Measurements from ENCODE around the gene DUOX1. TPM values are rescaled to one million over a fixed set of nuclear protein-coding genes. Genes with fewer than 3 reads are reported as not detected.

DUOX1 gene
- total RNA-seq, 1 experiment from 2014 or later, result 19.6 TPM

- POLR2A ChIA-PET, result no interaction called here
- CTCF ChIA-PET, result interaction anchor here (1.2 kb wide), 1 partner anchor 14 kb away, joined by 5 read pairs; no protein-coding TSS in a partner anchor
- H3K4me2 ChIP-seq (ENCODE audit: low read length), result no peak overlapping the region
These were observed 19.3 kb downstream of the DUOX1 start for GRCh38 chr15:45149060-45149459.

More at GRCh38 chr15:45149060-45149459, 19.3 kb downstream of the DUOX1 start:
- intact Hi-C loops (cut with micrococcal nuclease), result no loop called here
- ATAC-seq (no peak), DNase-seq (ENCODE audit: low read depth, low spot score) (no peak)
- no peak overlapping the region for H3K27ac ChIP-seq (ENCODE audit: low read depth, low read length)
- H3K27me3 ChIP-seq (ENCODE audit: insufficient read depth, low read length), result no peaks in the 10 kb centered on the region
- H3K9me2 ChIP-seq (ENCODE audit: insufficient read depth), result no peaks in the 10 kb centered on the region
- H4K20me1 ChIP-seq (ENCODE audit: insufficient read depth), result no peaks in the 10 kb centered on the region
- BruUV-seq (replicated peaks), result no TSS peak
- peaks cover 0 to 2% of the 10 kb centered on the region in 2 experiments; a peak in 1 of 4 replicates for H3K36me3 ChIP-seq (ENCODE audit: control insufficient read depth in 1 of 2, insufficient read depth in 2 of 2, low read length in 2 of 2)
- H3K4me1 ChIP-seq (ENCODE audit: control insufficient read depth in 1 of 2, insufficient read depth in 2 of 2, low read length in 2 of 2), result peaks cover 0 to 4% of the 10 kb centered on the region in 2 experiments; a peak in 1 of 4 replicates
- no peaks in the 10 kb centered on the region for H3K79me2 ChIP-seq (ENCODE audit: insufficient read depth, low read length)
- no peaks in the 10 kb centered on the region for H3K9me3 ChIP-seq (ENCODE audit: control insufficient read depth in 1 of 2, insufficient read depth in 1 of 2, low read depth in 1 of 2, low read length in 2 of 2)
- RAD21 ChIA-PET (ENCODE audit: low non-redundant PET in 1 of 2, low total read pairs in 2 of 2, uncharacterized antibody in 2 of 2, unreplicated experiment in 2 of 2), result no interaction called here
- TF ChIP-seq YY1 (IDR thresholded peaks at IDR 0.05; ENCODE audit: extremely low read depth, insufficient replicate concordance, low read depth, low read length), result no peak
- no peak for TF ChIP-seq EGR1 (IDR thresholded peaks at IDR 0.05; ENCODE audit: low read depth)
- no peak for TF ChIP-seq REST (IDR thresholded peaks at IDR 0.05; ENCODE audit: low read depth)
- TF ChIP-seq CTCF (IDR thresholded peaks at IDR 0.05 in 2 of 3, conservative IDR thresholded peaks at IDR 0.05 in 1 of 3; ENCODE audit: borderline replicate concordance in 1 of 3, insufficient read depth in 1 of 3, low read depth in 2 of 3, low read length in 2 of 3), result no peak
- TF ChIP-seq, protein P1, sequence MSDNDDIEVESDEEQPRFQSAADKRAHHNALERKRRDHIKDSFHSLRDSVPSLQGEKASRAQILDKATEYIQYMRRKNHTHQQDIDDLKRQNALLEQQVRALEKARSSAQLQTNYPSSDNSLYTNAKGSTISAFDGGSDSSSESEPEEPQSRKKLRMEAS (IDR thresholded peaks at IDR 0.05), result no peak
- TF ChIP-seq ZFX (IDR thresholded peaks at IDR 0.05), result no peak
- TF ChIP-seq SP1 (IDR thresholded peaks at IDR 0.05; ENCODE audit: low read depth), result no peak
- no peak for TF ChIP-seq ATF3 (IDR thresholded peaks at IDR 0.05)
- TF ChIP-seq JUND (IDR thresholded peaks at IDR 0.05), result no peak
- TF ChIP-seq CEBPB (IDR thresholded peaks at IDR 0.05; ENCODE audit: low read depth), result no peak
- no peak for TF ChIP-seq RAD21 (IDR thresholded peaks at IDR 0.05; ENCODE audit: low read depth)
- no peak for TF ChIP-seq EZH2 (IDR thresholded peaks at IDR 0.05)
- TF ChIP-seq TCF7L2 (IDR thresholded peaks at IDR 0.05; ENCODE audit: borderline replicate concordance, extremely low read depth, insufficient read depth, insufficient read length), result no peak
- no peak for TF ChIP-seq POLR2A (IDR thresholded peaks at IDR 0.05; ENCODE audit: borderline replicate concordance, extremely low read depth, insufficient read depth, insufficient read length)
- TF ChIP-seq ZNF274 (IDR thresholded peaks at IDR 0.05; ENCODE audit: low read depth, low read length), result no peak
- no peak for TF ChIP-seq ELF1 (IDR thresholded peaks at IDR 0.05; ENCODE audit: borderline replicate concordance, low read depth)
- no peak overlapping the region for H3K4me3 ChIP-seq (replicated peaks in 1 of 2; ENCODE audit: low read depth in 1 of 2, low read length in 2 of 2)
- no peak overlapping the region for H2AFZ ChIP-seq (ENCODE audit: low read depth, low read length, poor library complexity, severe bottlenecking)
- H3K9ac ChIP-seq (ENCODE audit: low read length), result no peak overlapping the region

Measured in HCT116 (cell line).